Activated T-cell treated with anti-CD3 and anti-CD28 coated beads for 1 hour (primary cell): ENCODE data around the gene TRAPPC8.

Experiments
- DNase-seq: peaks from one replicate; pipeline ENCODE4 v3.0.0-alpha.2; 2020; ENCODE audit warnings: low read depth

The TRAPPC8 gene

GRCh38 chr18:31791817-31792579 is 150.9 kb downstream of the TRAPPC8 start:
- no peak for DNase-seq

GRCh38 chr18:31789409-31789808 is 153.5 kb downstream of the TRAPPC8 start:
- DNase-seq: no peak

GRCh38 chr18:31783059-31783458 is 159.9 kb downstream of the TRAPPC8 start:
- no peak for DNase-seq
